Activated CD4-positive, alpha-beta T cell treated with anti-CD3 and anti-CD28 coated beads for 24 hours (primary cell): ENCODE data around the gene COL8A2.

Source experiments
- DNase-seq, 2 donors: peaks; one replicate each; pipeline ENCODE4 v3.0.0-alpha.2; 2020; ENCODE audit warnings: low read depth in 2 of 2

The COL8A2 gene

GRCh38 chr1:36137226-36137625 lies 12.2 kb upstream of the COL8A2 start:
- no peak for DNase-seq

- DNase-seq = no peak
These were observed 11.5 kb upstream of the COL8A2 start for GRCh38 chr1:36136535-36136934.

- DNase-seq = no peak
These were observed 10.8 kb upstream of the COL8A2 start for GRCh38 chr1:36135796-36136195.

GRCh38 chr1:36135330-36135667 lies 10.3 kb upstream of the COL8A2 start:
- no peak for DNase-seq

GRCh38 chr1:36134505-36135329 lies 9.7 kb upstream of the COL8A2 start:
- DNase-seq = no peak

GRCh38 chr1:36134031-36134430 lies 9.0 kb upstream of the COL8A2 start:
- no peak for DNase-seq

- DNase-seq = no peak
These were observed 8.5 kb upstream of the COL8A2 start for GRCh38 chr1:36133484-36133883.

GRCh38 chr1:36132029-36132428 lies 7.0 kb upstream of the COL8A2 start:
- no peak for DNase-seq

- no peak for DNase-seq
These were observed 3.8 kb upstream of the COL8A2 start for GRCh38 chr1:36128905-36129206.

GRCh38 chr1:36128126-36128904 lies 3.3 kb upstream of the COL8A2 start:
- DNase-seq = no peak

GRCh38 chr1:36126797-36127500 lies 1.9 kb upstream of the COL8A2 start:
- no peak for DNase-seq

- no peak for DNase-seq
These were observed 1.1 kb upstream of the COL8A2 start for GRCh38 chr1:36126005-36126716.

GRCh38 chr1:36124404-36125128 lies 456 bp downstream of the COL8A2 start:
- DNase-seq = no peak

- no peak for DNase-seq
These were observed 1.7 kb downstream of the COL8A2 start for GRCh38 chr1:36123356-36123755.

- no peak for DNase-seq
These were observed 2.7 kb downstream of the COL8A2 start for GRCh38 chr1:36122062-36123030.

- DNase-seq = no peak
These were observed 5.6 kb downstream of the COL8A2 start for GRCh38 chr1:36119456-36119855.

- DNase-seq = no peak
These were observed 6.4 kb downstream of the COL8A2 start for GRCh38 chr1:36118447-36119204.

GRCh38 chr1:36116901-36117300 lies 8.1 kb downstream of the COL8A2 start:
- no peak for DNase-seq

GRCh38 chr1:36115931-36116330 lies 9.1 kb downstream of the COL8A2 start:
- DNase-seq = no peak
